Stimulated activated CD4-positive, alpha-beta T cell treated with anti-CD3 and anti-CD28 coated beads, Interleukin-4, amount 100 ng/mL, for 1 hour (primary cell): Measurements from ENCODE around the gene TASOR.

ENCODE experiments used
- DNase-seq: peaks from one replicate; pipeline ENCODE4 v3.0.0-alpha.2; 2020

TASOR gene

DNA sequence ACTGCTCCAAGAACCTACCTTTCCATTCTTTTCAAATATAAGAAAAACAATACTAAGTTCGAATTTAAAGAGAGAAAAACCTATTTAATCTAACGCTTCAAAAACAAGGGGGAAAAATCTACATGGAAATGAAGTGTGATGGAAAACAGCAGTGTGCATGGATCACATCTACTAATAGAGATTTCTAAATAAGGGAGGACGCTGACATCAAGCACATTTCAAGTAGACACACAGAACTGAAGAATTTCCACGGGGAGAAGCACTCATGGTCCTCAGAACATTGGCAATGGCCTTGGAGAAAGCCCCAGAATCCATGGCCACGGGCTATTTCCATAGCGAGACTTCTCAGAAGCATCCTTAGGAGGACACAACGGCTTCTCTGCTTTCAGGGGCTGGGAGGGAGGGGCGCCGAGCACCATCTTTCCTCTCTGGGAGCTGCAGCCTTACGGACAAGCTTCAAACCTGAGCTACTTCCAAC is 1.0 kb downstream of the TASOR start:
- DNase-seq, result no peak

DNA sequence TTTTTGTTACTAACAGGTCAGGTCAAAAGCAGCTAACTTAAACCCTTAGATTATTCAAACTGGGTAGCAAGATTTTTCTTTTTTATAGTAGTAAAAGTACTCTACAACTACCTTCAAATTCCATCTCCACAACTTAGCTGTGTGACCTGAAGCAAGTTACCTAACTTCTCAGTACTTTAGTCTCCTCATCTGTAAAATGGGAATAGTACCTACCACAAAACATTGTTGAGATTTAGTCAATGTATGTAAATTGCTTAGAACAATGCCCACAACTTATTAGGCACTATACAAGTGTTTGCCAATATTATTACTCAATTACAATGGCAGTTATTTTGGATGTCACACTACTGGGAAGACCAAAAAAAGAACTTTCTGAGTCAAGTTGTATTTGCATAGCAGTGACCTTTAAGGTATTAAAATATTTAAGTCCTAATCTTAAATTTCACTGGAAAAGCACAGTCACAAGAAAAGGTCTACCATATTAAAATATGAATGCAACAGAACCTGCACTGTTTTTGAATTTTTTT is 2.9 kb downstream of the TASOR start:
- no peak for DNase-seq

DNA sequence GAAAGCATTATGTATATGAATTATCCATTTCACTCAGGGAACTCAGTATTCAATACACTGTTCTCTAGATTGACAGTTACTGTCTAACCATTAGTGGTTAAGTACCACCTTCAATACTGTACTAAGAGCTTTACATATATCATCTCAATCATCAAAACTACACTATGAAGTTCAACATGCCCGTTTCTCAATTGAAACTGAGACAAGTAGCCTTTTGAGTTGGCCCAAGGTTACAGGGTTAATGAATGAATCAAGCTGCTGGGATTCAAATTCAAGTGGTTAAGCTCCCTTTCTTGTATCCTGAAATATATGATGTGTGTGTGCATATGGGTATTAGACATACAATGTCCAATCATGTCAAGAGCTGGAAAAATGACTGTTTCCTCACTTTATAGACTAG is 5.8 kb downstream of the TASOR start:
- DNase-seq, result no peak

DNA sequence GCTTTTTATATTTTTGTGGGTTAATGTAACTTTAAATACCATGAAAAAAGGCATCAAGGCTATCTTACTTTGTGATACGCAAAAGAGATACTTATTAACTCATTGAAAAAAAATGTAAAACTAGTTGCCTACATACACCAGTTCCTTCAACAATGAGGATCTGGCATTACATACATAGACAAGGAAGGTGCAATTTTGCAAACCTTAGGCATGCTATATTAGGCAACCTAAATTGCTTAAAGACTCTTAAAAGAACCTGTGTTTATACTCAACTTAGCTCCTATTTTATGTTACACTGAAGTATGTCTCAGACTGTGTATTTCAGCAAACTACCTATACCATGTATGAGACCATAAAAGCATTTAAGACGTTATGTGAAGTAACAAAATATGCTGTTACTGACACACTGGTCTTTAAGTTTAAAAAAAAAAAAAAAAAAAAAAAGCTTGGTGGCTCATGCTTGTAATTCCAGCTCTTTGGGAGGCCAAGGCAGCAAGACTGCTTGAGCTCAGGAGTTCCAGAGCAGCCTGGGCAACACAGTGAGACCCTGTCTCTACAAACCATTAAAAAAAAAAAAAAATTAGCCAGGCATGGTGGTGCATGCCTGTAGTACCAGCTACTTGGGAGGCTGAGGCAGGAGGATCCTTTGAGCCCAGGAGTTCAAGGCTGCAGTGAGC is 9.1 kb downstream of the TASOR start:
- DNase-seq, result no peak

DNA sequence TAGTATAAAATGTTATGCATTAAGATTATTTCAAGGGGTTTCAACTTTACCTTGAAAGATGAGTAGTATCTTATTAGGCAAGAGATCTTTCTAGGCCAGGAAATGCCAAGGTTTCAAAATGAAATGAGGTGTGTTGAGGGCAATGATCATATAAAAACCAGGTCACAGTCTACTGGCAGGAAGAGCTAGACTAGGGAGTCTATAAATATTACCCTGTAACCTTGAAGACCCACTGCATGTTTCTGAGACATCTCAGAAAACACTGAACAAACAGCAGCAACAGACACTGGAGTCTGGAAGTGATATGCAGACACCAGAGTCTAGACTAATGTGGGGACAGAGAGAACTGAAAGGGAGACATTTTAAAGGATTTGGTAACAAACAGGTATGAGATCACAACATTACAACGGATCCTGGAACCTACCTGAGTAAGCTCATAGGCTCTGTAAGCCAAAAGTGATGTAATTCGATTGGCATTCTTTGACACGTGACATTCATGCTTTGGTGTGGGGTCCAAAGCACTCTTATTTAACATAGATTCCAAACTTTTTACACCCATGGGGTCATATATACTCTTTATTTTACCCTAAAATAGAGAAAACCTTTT is 15.0 kb downstream of the TASOR start:
- DNase-seq, result no peak

DNA sequence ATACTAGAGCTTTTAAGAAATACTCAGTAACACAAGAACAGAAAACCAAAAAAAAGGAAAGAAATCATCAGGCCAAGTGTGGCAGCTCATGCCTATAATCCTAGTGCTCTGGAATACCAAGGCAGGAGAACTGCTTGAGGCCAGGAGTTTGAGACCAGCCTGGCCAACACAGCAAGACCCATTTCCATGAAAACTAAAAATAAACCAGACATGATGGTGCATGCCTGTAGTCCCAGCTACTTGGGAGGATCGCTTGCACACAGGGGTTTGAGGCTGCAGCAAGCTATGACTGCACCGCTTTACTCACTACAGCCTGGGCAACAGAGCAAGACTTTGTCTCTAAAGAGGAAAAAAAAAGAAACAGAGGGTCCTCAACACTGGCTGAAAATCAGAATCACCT is 18.2 kb downstream of the TASOR start:
- DNase-seq, result no peak

DNA sequence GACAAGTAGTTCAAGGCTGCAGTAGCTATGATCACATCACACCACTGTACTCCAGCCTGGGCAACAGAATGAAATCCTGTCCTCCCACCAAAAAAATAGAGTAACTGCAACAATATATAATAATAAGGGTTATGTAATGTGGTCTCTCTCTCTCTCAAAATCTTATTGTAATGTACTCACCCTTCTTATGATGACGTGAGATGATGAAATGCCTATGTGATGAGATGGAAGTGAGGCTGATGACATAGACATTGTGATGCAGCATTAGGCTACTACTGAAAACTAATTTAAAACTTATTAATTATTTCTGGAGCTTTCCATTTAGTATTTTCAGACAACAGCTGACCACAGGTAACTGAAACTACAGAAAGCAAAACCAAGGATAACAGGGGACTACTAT is 27.4 kb downstream of the TASOR start:
- DNase-seq, result no peak

DNA sequence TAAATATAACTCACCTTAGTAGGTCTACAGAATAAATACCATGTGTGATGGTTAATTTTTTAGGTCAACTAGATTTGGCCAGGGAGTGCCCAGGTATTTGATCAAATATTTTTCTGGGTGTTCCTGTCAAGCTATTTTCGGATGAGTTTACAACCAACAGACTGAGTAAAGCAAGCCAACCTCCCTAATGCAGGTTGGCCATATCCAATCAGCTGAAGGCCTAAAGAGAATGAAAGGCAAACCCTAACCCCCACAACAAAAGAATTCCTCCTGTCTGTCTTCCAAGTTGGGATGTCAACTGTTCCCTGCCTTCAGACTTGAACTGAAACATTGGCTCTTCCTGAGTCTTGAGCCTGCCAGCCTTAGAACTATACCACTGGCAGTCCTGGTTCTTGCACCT is 28.6 kb downstream of the TASOR start:
- no peak for DNase-seq

DNA sequence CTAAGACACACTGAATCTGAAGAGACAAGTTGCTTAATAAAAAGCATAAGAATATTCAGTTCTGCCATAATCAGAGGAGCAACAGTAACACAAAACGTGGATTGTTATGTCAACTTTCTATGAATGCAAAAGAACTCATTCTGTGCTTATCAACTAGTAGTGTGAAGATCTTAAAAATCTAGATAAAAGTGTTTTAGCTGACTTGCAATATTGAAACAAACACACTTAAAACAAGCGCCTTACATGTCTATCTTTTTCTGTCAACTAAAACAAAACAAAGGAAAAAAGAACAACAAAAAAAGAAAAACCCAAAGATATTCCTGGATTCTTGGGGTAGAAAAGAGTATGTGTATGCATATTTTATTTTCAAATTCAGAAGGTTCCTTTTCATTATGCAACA is 37.7 kb downstream of the TASOR start:
- DNase-seq, result no peak

DNA sequence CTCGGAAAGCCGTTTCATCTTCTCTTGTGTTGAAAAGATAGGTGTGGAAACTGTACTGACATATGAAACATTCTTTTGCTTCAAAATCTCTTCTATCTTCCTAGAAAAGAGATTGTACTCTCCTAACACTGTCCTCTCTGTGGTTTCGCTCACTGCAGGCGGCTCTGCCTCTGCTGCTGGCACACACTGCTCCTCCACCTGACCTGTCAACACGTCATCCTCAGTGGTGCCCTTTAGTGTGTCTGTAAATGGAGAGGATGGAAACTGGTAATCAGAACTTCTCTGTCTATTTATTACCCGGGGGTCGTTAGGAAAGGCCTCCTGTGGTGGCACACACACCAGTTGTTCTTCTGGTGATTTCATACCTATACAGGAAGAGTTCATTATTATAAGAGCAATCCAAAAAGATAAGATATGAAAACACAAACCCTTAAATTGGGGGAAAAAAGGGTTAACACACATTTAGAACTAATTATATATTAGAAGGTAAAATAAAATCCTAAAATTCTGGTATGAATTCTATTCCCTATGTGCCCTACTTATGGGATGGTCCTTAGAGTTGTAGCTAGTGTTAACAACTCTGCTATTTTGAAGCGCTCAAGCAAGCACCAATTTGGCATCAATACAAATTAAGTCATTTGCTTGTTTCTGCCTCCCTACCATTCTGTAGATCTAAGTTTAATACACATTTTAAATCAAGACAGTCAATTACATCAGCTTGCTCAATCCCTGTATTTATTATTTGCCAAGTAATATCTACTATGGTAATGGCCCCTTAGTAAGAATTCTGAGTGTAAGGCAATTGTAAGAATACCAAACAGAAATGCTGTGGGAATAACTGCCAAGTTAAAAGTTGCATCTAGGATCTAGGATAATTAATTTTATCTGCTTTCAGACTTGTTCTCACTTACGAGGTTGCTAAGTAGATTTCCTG is 49.2 kb downstream of the TASOR start:
- no peak for DNase-seq
